Right lobe of liver (tissue), 6 donors: Measurements from ENCODE around the gene SRP9. TPM values are rescaled to one million over a fixed set of nuclear protein-coding genes. Genes with fewer than 3 reads are reported as not detected.

Experiments used
- ATAC-seq, 4 donors: fragments of 200-7000 bp; cut with Tn5 transposase; one replicate each; pipeline ENCODE4 v1.9.1; 2020; ENCODE audit warnings: mild to moderate bottlenecking in 4 of 4, moderate library complexity in 4 of 4
- DNase-seq, 3 donors: peaks; one replicate each; pipeline ENCODE4 v3.0.0-alpha.2; 2020
- H3K27ac ChIP-seq, 3 donors: fragments of 200-600 bp; one replicate each; pipeline ENCODE4 v1.8.0; 2022
- H3K27me3 ChIP-seq, 2 donors: fragments of 200-600 bp; one replicate each; pipeline ENCODE4 v1.8.0; 2022
- H3K36me3 ChIP-seq, 4 donors: fragments of 200-600 bp; sonication (generic) in 1 of 4; one replicate each; pipeline versions ENCODE4 v1.5.1 to v1.8.0; 2017 to 2022; ENCODE audit warnings: control low read depth in 1 of 4
- H3K4me1 ChIP-seq, 4 donors: fragments of 200-600 bp; sonication (generic) in 1 of 4; one replicate each; pipeline versions ENCODE4 v1.5.1 to v1.8.0; 2017 to 2022; ENCODE audit warnings: control low read depth in 1 of 4
- H3K4me3 ChIP-seq, 3 donors: fragments of 200-600 bp; one replicate each; pipeline ENCODE4 v1.8.0; 2022
- H3K9me3 ChIP-seq, 4 donors: fragments of 200-600 bp; sonication (generic) in 1 of 4; one replicate each; pipeline versions ENCODE4 v1.5.1 to v1.8.0; 2017 to 2022; ENCODE audit warnings: control low read depth in 1 of 4
- POLR2A ChIP-seq: fragments of 450-650 bp; IDR thresholded peaks from one replicate; pipeline ENCODE4 v1.6.1; 2017; ENCODE audit warnings: antibody characterized with exemption, mild to moderate bottlenecking
- WGBS: methylation state at CpG from one replicate; pipeline ENCODE4 v1.1.6; 2018; ENCODE audit warnings: low coverage, low lambda C conversion rate; ENCODE audit not compliant: insufficient coverage; ENCODE audit errors: missing lambda C conversion rate; 5-methylcytosine and 5-hydroxymethylcytosine counted together
- intact Hi-C, 2 donors: fragments of 100-400 bp; cut with DNase I; formaldehyde crosslinking; loops; one replicate each; pipeline versions ENCODE4 v1.11.2 to v1.14.1; 2022
- total RNA-seq, 6 experiments: library from RNA; depleted of rRNA in 2 of 6; stranded (reverse); fragments of >200 nt in 2 of 6; fragmentation: NEBNext Ultra II Directional in 3 of 6; extraction: Animal tissue kit (Norgen Biotek cat#: 25700) in 3 of 6; gene quantifications; one replicate each; pipeline versions ENCODE4 v1.1.0 to v1.2.4, GENCODE V29; 2016 to 2023
- TF ChIP-seq, protein P1 (sequence below), 4 donors: fragments of 200-600 bp in 3 of 4; fragments of 450-650 bp in 1 of 4; IDR thresholded peaks; one replicate each; pipeline versions ENCODE4 v1.5.1 to v1.8.0; 2016 to 2022; ENCODE audit warnings: antibody characterized with exemption in 4 of 4, mild to moderate bottlenecking in 2 of 4
- donor health status: DM: no; HTN: yes; CAD: no.
- donor health status: DM: no; HTN: no; CAD: no.
- donor health status: DM: no; HTN: no; CAD: no.
- donor health status: DM: no; HTN: yes; CAD: no.
- donor health status: DM: no; HTN: yes; CAD: no.

Gene SRP9
- total RNA-seq, 6 experiments from 2014 or later = 132 to 150 (median 141) TPM

DNA sequence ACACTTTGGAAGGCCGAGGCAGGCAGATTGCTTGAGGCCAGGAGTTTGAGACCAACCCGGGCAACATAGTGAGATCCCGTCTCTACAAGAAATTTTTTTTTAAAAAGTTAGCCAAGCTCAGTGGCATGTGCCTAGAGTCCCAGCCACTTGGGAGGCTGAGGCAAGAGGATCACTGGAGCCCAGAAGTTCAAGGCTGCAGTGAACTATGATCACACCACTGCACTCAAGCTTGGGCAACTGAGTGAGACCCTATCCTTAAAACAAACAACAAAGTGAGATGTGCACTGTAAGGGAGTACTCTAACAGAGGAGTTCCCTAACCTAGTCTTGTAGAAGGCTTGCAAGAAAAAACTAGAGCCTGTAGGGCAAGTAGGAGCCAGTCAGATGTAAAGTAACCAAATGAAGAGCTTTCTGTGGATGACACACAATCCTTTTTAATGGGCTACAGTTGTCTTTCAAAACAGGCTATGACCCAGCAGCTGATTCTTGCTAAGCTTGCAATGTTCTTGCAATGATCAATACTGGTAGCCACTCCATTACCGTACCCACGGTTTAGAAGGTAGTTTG lies 38.0 kb upstream of the SRP9 start:
- no peaks in the 10 kb centered on the region for H3K27me3 ChIP-seq
- ATAC-seq (no peak), DNase-seq (no peak)
- 66% methylated on average over 5 of the region's 5 CpGs for WGBS
- TF ChIP-seq, protein P1, sequence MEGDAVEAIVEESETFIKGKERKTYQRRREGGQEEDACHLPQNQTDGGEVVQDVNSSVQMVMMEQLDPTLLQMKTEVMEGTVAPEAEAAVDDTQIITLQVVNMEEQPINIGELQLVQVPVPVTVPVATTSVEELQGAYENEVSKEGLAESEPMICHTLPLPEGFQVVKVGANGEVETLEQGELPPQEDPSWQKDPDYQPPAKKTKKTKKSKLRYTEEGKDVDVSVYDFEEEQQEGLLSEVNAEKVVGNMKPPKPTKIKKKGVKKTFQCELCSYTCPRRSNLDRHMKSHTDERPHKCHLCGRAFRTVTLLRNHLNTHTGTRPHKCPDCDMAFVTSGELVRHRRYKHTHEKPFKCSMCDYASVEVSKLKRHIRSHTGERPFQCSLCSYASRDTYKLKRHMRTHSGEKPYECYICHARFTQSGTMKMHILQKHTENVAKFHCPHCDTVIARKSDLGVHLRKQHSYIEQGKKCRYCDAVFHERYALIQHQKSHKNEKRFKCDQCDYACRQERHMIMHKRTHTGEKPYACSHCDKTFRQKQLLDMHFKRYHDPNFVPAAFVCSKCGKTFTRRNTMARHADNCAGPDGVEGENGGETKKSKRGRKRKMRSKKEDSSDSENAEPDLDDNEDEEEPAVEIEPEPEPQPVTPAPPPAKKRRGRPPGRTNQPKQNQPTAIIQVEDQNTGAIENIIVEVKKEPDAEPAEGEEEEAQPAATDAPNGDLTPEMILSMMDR (IDR thresholded peaks at IDR 0.05) = no peak
- no peak for TF ChIP-seq POLR2A
- no peaks in the 10 kb centered on the region for H3K36me3 ChIP-seq
- intact Hi-C loops = no loop called here
- H3K9me3 ChIP-seq = no peaks in the 10 kb centered on the region
- no peak overlapping the region for H3K27ac ChIP-seq
- H3K4me1 ChIP-seq = peaks cover 3 to 32% (median 10%) of the 10 kb centered on the region in 4 donors
- H3K4me3 ChIP-seq = no peak overlapping the region

DNA sequence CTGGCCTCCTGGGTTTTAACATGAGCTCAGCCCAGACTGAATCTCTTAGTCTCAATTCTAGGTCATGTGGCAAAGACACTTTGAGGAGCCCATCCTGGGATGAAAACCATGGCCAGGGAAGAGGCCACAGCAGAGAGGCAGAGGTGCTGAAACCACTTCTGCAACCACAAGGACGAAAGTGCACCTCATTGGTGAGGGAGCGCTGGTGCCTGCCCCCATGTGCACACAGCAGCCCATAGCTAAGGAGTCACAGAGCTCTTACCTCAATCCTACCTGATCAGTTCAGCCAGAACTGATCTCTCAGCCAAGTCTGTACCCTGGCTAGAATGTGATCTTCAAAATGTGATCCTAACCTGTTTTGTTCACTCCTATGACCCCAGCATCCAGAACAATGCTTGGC lies 32.9 kb upstream of the SRP9 start:
- 86% methylated on average over 1 of the region's 2 CpGs for WGBS
- H3K27ac ChIP-seq = no peak overlapping the region
- no peaks in the 10 kb centered on the region for H3K9me3 ChIP-seq
- ATAC-seq (no peak), DNase-seq (no peak)
- no peaks in the 10 kb centered on the region for H3K36me3 ChIP-seq
- no peaks in the 10 kb centered on the region for H3K27me3 ChIP-seq
- TF ChIP-seq, protein P1 (IDR thresholded peaks at IDR 0.05) = no peak
- no peak for TF ChIP-seq POLR2A
- H3K4me3 ChIP-seq = no peak overlapping the region
- intact Hi-C loops = no loop called here
- H3K4me1 ChIP-seq = peaks cover 0 to 3% (median 0%) of the 10 kb centered on the region in 4 donors

DNA sequence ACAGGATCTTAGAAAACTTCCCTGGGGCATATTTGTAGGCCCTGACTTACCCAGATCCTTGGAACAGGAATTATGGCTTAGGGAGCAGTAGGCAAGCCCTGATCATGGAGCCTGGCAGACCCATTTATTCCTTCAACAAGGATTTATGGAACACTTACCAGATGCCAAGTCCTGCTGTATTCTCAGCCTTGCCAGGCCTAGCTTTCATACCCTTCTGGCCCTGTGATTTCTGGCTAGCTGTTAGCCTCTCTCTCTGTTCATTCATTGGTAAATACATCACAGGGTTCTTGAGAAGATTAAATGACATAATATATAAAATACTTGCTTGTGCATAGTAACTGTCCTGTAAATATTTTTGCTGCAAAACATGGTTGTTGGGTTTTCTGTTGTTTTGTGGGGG lies 32.4 kb upstream of the SRP9 start:
- no peaks in the 10 kb centered on the region for H3K9me3 ChIP-seq
- H3K36me3 ChIP-seq = no peaks in the 10 kb centered on the region
- H3K27me3 ChIP-seq = no peaks in the 10 kb centered on the region
- ATAC-seq (no peak), DNase-seq (no peak)
- intact Hi-C loops = no loop called here
- H3K27ac ChIP-seq = no peak overlapping the region
- TF ChIP-seq, protein P1 (IDR thresholded peaks at IDR 0.05) = no peak
- TF ChIP-seq POLR2A = no peak
- H3K4me1 ChIP-seq = peaks cover 0 to 3% (median 0%) of the 10 kb centered on the region in 4 donors
- no peak overlapping the region for H3K4me3 ChIP-seq

DNA sequence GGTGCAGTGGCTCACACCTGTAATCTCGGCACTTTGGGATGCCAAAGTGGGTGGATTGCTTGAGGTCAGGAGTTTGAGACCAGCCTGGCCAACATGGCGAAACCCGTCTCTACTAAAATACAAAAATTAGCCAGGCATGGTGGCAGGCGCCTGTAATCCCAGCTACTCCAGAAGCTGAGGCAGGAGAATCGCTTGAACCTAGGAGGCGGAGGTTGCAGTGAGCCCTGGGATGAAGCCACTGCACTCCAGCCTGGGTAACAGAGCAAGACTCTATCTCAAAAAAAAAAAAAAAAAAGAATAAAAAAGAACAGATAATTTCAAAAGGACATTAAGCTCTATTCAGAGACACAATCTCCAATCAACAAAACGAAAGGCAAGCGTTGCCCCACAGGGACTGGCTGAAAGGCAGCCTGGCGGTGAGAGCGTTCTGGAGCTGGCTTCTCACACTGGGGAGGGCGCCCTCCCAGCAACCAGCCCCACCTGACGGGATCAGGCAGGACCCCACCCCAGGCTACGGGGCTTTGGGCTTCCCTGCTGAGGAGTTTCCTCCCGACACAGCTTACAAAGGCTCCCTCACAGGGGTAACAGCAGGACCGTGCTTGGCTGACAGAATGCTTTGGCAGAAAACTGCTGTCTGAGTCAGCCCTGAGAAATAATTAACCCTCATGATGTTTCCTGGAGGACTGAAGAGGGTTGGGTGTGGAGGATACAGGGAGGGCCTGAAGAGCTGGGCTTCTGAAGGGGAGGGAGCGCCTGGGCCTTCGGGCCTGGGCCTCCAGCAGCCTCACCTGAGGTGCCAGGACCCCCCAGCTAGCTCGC lies 31.1 kb upstream of the SRP9 start:
- H3K27ac ChIP-seq = peak overlapping the region; percentile 78 to 98 (median 93)
- peak; percentile 97 to 98 (median 98) for ATAC-seq
- intact Hi-C loops = no loop called here
- peak overlapping the region; percentile 42 to 54 (median 52) for H3K4me3 ChIP-seq
- no peaks in the 10 kb centered on the region for H3K9me3 ChIP-seq
- DNase-seq = peak; percentile 53 to 67 (median 63)
- H3K27me3 ChIP-seq = no peaks in the 10 kb centered on the region
- no peaks in the 10 kb centered on the region for H3K36me3 ChIP-seq
- peaks cover 0 to 3% (median 0%) of the 10 kb centered on the region in 4 donors for H3K4me1 ChIP-seq
- WGBS = 41% methylated on average over 15 of the region's 18 CpGs
- TF ChIP-seq, protein P1 (IDR thresholded peaks at IDR 0.05) = peak in 1 of 4 donors; percentile 17
- TF ChIP-seq POLR2A = peak; percentile 80
